ENCODE results near the gene ZNF557.

The ZNF557 gene

GRCh38 chr19:7130043-7130442 lies 60.5 kb downstream of the ZNF557 start:
- no peak for DNase-seq

- no peak for DNase-seq
Observed at GRCh38 chr19:7132054-7132453, 62.6 kb downstream of the ZNF557 start.

GRCh38 chr19:7137120-7137519 lies 67.6 kb downstream of the ZNF557 start:
- DNase-seq, result no peak
